Endometrial microvascular endothelial cells (primary cell): ENCODE data around the gene TIMM10. TPM values are rescaled to one million over a fixed set of nuclear protein-coding genes. Genes with fewer than 3 reads are reported as not detected.

ENCODE experiments used
- in situ Hi-C: cut with HindIII; loops from 2 replicates; pipeline ENCODE4 v1.10.0; 2017; ENCODE audit warnings: low sequenced_read_pairs, low pct_unique_long_range_greater_than_20kb; ENCODE audit errors: inconsistent ontology term
- total RNA-seq: library from RNA; depleted of rRNA; stranded (reverse); fragments of >200 nt; gene quantifications from one replicate; pipeline ENCODE4 v1.2.3, GENCODE V29; 2015; ENCODE audit errors: inconsistent ontology term

Gene TIMM10, protein sequence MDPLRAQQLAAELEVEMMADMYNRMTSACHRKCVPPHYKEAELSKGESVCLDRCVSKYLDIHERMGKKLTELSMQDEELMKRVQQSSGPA
- total RNA-seq = 75.8 TPM

GRCh38 chr11:57530596-57531507 is at the start of gene TIMM10:
TSS of gene TIMM10 (minus strand) at chr11:57530754. CDS start at chr11:57530189, 565 bp downstream.
- in situ Hi-C loops = no loop called here

DNA sequence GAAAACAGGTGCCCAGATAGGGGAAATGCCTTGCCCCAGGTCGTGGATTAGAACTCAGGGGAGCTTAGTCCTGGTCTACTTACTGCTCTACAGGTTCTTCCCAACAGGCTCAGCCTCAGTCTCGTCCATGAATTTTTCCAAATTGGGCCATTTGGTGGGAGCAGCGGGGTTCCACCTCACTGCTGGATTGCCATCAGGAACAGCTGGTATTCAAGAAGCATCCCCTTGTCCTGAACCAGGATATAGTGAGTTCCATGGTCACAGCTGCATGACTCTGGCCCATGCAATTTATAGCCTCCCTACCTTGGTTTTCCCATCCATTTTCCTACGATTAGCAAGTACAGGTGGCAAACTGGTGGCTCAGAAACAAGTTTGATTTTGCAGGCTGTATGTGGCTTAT is 43.5 kb upstream of the TIMM10 start:
- in situ Hi-C loops = no loop called here

DNA sequence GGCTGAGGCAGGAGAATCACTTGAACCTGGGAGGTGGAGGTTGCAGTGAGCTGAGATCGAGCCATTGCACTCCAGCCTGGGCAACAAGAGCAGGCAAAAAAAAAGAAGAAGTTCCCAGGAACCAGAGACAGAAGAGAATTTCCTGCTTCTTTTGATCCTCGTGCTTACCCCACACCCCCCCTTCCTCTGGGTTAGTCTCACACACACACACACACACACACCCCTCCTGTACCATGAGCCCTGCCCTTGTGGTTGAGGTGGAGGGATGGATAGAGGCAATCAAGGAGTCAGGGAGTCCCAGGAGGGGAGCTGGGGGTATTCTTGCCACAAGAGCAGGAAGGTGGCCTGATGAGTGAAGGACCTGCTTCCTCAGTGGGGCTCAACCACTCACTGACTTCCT is 41.1 kb upstream of the TIMM10 start:
- in situ Hi-C loops = no loop called here

DNA sequence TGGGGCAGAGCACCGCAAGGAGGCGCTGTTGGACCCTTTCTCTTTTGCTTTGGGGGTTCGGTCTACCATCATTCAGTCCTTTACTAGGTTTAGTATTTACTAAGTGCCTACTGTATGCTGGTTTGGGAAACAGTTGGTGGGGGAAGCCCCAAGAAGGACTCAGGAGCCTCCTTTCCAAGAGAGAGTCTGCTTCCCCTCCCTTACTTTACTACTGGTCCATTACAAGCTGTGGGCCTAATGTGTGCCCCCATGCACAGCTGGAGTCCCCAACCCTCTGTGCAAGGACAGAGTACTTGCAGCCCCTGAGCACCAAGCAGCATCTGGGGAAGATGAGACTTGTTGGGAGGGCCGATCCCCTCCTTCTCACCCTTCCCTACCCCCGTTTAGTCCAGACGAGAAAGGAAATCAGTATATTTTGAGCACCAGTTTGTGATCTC is 37.8 kb upstream of the TIMM10 start:
- in situ Hi-C loops = no loop called here

- in situ Hi-C loops = no loop called here
Measured at GRCh38 chr11:57567515-57568329, 37.2 kb upstream of the TIMM10 start, which contains the start of gene UBE2L6. TSS of gene UBE2L6 (minus strand) at chr11:57567672. CDS start at chr11:57567611, 61 bp downstream.

- in situ Hi-C loops = no loop called here
Measured at GRCh38 chr11:57566905-57567514, 36.5 kb upstream of the TIMM10 start.

DNA sequence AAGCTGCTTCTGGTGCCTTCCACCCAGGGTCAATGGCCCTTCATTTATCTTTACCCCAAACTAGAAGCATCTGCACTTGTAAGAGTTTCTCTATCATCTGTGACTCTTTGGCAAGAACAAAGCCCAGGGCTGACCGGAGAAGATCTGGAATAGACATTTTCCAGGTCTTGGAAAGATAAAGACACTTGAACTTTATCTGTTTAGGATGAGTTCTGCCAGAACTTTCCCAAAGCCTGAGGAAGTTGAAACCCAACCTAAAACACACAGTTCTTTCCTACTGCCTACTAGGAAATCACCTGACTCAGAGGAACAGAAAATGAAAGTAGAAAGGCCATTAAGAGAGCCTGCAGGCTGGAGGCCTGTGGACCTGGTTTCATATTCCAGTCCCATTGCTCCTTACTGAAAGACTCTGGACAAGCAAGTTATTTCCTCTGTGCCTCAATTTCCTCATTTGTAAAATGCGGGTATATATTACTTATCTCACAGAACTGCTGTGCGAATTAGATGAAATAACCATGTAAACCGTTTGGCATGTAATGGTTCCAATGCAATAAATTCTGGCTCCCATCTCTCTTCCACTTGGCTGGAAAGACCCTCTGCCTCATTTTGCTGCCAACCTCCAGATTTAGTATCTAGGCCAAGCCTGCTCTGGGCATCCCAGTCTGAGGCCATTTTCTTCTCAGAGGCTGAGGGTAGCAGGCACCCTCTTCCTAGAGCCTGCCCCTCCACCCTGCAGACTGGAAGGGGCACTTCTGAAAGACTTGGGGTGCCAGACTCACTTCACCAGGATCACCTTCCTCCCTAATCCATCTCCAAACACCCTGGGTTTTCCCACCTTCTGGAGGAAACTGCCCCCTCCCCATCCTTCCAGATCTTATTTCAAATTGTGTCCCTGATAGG is 35.7 kb upstream of the TIMM10 start:
- in situ Hi-C loops = no loop called here

DNA sequence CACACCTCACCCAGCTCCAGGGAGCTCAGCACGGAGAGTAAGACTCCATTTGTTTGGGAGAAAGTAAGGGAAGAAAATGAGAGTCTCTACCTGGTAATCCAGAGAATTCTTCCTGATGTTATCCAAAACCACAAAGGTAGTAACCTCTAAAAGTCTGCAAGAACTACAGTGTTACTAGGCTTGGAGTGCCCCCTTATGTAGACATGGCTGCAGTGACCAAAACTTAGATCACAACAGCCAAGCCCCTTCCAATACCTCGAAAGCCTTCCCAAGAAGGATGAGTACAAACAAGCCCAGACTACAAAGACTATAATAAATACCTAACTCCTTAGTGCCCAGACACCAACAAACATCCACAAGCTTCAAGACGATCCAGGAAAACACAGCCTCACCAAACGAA is 32.0 kb upstream of the TIMM10 start:
- in situ Hi-C loops = no loop called here

GRCh38 chr11:57560146-57560545 is 29.6 kb upstream of the TIMM10 start:
- in situ Hi-C loops = no loop called here

DNA sequence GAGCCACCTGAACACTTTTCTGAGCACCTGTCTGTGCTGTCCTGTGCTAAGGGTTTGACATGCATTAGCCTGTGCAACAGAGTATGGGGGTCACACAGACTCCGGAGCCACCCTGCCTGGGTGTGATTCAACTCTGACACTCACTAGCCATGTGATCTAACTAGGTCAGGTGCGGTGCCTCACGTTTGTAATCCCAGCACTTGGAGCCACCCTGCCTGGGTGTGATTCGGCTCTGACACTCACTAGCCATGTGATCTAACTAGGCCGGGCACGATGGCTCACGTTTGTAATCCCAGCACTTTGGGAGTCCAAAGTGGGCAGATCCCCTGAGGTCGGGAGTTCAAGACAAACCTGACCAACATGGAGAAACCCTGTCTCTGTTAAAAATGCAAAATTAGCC is 25.5 kb upstream of the TIMM10 start:
- in situ Hi-C loops = no loop called here

GRCh38 chr11:57555393-57555792 is 24.8 kb upstream of the TIMM10 start:
- in situ Hi-C loops = no loop called here

- in situ Hi-C loops = no loop called here
Measured at GRCh38 chr11:57552479-57552878, 21.9 kb upstream of the TIMM10 start.

DNA sequence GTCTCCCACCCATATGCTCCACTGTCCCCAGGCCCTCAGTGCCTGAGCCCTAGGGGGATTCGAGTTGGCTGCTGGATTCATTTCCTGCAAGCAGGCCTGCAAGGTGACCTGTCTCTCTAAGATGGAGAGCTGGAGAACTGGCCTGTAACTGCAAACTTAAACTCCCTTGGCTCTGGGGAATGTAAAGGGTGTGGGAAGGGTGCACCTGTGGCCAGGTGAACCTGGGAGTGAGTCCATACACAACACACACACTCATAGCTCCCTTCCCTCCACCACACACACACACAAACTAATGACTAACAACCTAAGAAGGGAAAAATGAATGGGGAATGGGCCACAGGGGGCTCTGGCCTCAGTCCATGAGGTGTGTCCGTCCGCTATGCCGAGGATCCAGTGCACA is 21.4 kb upstream of the TIMM10 start:
- in situ Hi-C loops = no loop called here

GRCh38 chr11:57549983-57550382 is 19.4 kb upstream of the TIMM10 start:
- in situ Hi-C loops = no loop called here

DNA sequence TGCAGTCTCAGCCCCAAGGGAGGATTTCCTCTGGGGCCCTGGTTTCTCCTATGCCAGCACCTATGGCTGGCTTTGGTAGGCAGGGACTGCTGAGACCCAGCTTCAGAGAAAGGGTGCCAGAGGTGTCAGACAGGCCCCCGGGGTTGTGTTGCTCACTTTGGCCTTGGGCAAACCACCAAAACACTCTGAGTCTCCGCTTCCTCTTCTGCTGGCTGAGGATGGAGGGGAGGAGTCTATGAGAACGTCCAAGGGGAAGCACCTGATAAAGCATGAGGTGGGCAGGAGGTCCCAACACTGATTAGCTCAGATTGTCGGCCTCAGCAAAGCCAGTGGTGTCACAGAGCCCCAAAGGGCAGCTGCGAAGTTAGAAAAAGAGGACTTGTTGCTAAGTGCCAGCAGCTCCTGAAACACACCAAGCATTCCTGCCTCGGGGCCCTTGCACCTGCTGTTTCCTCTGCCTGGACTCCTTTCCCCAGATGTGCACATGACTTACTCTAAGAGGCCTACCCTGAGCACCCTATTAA is 17.4 kb upstream of the TIMM10 start:
- in situ Hi-C loops = no loop called here

- in situ Hi-C loops = no loop called here
Measured at GRCh38 chr11:57546869-57547475, 16.4 kb upstream of the TIMM10 start.

DNA sequence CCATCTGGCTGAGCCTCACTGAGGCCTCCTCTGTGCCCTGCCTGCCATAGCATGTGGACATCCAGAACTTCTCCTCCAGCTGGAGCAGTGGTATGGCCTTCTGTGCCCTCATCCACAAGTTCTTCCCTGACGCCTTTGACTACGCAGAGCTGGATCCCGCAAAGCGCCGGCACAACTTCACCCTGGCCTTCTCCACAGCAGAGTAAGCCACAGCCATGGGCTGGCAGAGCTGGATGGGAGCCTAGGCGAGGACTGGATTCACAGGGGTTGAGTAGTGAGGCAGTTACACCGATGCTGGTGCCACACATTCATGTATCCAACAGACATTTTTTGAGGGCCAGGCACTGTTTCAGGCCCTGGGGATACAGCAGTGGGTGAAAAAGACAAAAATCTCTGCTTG is 15.9 kb upstream of the TIMM10 start:
- in situ Hi-C loops = no loop called here

- in situ Hi-C loops = no loop called here
Measured at GRCh38 chr11:57545883-57546282, 15.3 kb upstream of the TIMM10 start.
